ENCODE results near the gene TMEM44. TPM values are rescaled to one million over a fixed set of nuclear protein-coding genes. Genes with fewer than 3 reads are reported as not detected.
"Not testable (repeated sequence)": the region's sequence is repeated elsewhere in the genome, so short reads cannot be mapped to it uniquely, and the experiment has no call there.

The TMEM44 gene
- total RNA-seq, 1 donor from 2014 or later, result 16.0 TPM

DNA sequence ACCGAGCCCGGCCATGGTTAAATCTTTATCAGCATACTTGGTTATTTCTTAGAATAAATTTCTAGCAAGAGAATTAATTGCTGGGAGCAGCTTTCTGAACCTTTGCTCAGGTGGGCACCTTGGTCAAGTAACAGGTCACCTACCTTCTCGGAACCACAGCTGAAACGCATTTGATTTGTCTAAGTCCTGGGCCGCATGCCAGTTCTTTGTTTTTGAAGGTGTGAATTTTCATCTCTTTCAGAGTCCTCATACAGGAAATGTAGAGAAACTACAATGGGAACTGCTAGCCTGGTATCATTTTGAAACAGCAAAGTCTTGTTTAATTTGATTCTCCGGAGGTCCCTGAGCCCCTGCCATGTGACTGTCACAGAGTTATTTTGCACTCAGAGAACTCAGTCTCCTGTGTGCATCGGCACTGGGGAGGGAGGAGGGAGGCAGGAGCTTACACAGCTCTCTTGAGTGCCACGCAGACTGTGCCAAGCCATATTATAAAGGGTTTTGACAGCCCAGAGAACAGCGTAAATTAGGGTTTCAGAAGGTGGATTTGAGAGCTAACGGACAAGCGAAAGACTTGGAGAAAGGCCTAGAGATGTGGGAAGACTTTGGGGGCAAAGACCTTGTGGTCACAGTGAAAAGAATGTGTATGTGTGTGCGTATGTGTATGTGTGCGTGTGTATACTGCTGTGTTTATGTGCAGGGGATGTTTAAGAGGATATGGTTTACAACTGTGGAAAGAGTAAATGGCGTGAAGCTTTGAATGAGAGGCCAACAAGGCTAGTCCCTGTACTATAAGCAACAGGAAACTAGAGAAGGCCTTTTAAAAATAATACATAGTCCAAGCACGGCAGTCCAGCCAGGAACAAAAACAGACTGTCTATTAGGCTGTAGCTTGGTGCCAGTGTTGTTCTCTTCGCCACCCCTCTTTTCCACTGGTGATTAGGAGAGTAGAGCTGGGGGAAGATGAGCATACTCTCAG is 84.6 kb downstream of the TMEM44 start:
- TF ChIP-seq, protein P1, sequence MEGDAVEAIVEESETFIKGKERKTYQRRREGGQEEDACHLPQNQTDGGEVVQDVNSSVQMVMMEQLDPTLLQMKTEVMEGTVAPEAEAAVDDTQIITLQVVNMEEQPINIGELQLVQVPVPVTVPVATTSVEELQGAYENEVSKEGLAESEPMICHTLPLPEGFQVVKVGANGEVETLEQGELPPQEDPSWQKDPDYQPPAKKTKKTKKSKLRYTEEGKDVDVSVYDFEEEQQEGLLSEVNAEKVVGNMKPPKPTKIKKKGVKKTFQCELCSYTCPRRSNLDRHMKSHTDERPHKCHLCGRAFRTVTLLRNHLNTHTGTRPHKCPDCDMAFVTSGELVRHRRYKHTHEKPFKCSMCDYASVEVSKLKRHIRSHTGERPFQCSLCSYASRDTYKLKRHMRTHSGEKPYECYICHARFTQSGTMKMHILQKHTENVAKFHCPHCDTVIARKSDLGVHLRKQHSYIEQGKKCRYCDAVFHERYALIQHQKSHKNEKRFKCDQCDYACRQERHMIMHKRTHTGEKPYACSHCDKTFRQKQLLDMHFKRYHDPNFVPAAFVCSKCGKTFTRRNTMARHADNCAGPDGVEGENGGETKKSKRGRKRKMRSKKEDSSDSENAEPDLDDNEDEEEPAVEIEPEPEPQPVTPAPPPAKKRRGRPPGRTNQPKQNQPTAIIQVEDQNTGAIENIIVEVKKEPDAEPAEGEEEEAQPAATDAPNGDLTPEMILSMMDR (conservative IDR thresholded peaks at IDR 0.05; ENCODE audit: low read depth, low read length), result no peak
- H3K4me3 ChIP-seq (ENCODE audit: low read depth, low read length), result no peak overlapping the region
- no peak for DNase-seq (ENCODE audit: low read depth)

DNA sequence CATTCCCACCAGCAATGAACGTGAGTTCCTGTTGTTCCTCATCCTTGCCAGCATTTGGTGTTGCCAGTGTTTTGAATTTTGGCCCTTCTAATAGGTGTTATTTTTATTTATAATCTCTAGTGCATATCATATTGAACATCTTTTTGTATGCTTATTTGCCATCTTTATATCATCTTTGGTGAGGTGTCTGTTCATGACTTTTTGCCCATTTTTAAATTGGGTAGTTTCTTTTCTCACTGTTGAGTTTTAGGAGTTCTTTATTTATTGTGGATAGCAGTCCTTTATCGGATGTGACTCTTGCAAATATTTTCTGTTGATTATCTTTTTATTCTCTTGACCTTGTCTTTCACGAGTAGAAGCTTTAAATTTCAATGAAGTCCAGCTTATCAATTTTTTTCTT is 86.2 kb downstream of the TMEM44 start:
- TF ChIP-seq, protein P1 (conservative IDR thresholded peaks at IDR 0.05; ENCODE audit: low read depth, low read length), result no peak
- H3K4me3 ChIP-seq (ENCODE audit: low read depth, low read length), result no peak overlapping the region
- DNase-seq (ENCODE audit: low read depth), result no peak

DNA sequence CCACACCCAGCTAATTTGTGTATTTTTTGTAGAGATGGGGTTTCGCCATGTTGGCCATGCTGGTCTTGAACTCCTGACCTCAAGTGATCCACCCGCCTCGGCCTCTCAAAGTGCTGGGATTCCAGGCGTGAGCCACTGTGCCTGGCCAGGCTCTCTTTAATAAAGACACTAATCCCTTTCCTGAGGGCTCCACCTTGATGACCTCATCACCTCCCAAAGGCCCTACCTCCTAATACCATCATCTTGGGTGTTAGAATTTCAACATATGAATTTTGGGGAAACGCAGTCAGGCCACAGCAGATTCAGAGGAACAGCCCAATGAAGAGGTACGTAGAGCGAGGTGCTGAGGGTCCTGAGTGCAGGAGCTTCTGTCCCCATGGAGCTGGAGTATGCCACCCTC is 87.7 kb downstream of the TMEM44 start:
- DNase-seq (ENCODE audit: low read depth); H3K4me3 ChIP-seq (ENCODE audit: low read depth, low read length): not testable (repeated sequence)

DNA sequence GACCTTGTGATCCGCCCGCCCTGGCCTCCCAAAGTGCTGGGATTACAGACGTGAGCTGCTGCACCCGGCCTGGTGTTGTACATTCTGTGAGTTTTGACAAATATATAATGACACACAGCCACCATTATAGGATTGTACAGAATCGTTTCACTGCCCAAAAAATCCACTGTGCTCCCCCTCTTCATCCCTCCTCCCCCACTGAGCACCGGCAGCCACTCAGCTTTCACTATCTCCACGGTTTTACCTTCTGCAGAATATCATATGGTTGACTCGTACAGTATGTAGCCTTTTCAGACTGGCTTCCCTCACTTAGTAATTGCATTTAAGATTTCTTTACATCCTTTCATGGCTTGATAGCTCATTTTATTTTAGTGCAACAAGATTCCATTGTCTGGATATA is 89.7 kb downstream of the TMEM44 start:
- TF ChIP-seq, protein P1 (conservative IDR thresholded peaks at IDR 0.05; ENCODE audit: low read depth, low read length), result no peak

DNA sequence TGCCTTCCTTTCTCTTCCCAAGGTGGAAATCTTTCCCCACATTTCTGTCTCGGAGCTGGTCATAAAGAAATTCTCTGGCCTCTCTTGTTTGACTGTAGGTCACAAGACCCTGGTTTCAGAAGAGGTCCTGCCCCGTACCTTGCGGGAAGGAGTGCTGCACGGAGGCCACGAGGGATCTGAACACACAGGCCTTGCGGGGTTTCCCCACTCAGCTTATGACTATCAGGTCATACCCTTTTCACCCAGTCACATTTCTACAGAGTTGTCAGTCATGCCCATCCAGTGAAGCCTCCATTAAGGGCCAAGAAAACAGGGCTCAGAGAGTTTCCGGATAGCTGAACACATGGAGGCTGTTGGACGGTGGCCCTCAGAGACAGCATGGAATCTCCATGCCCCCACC is 91.7 kb downstream of the TMEM44 start:
- TF ChIP-seq, protein P1 (conservative IDR thresholded peaks at IDR 0.05; ENCODE audit: low read depth, low read length), result no peak
- H3K4me3 ChIP-seq (ENCODE audit: low read depth, low read length), result no peak overlapping the region
- no peak for DNase-seq (ENCODE audit: low read depth)

More for the DNA sequence above, 89.7 kb downstream of the TMEM44 start:
- H3K4me3 ChIP-seq (ENCODE audit: low read depth, low read length), result no peak overlapping the region
- no peak for DNase-seq (ENCODE audit: low read depth)

DNA sequence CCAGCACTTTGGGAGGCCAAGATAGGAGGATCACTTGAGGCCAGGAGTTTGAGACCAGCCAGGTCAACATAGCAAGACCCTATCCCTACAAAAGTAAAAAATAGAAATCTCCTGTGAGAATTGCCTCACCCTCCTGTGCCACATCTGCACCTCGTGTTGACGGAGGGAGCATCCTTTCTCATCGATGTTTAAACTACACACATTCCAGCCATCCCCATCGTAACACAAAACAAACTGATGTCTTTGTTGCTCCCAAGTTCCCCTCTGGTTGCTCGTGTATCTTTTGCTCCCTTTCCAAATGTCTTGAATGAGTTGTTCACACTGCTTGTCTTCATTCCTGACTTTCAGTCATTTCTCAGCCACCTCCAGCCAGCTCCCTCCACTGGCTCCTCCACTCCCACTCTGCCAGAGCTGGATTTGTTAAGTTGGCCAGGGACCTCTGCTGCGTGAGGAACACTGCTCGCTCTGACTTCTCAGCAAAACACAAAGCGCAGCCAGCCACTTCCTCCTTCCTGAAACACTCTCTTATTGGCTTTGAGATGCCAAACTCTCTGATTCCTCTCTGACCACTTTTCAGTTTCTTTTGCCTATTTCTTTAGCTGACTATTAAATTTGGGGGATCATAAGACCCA is 92.8 kb downstream of the TMEM44 start:
- TF ChIP-seq, protein P1 (conservative IDR thresholded peaks at IDR 0.05; ENCODE audit: low read depth, low read length), result no peak
- no peak for DNase-seq (ENCODE audit: low read depth)
- H3K4me3 ChIP-seq (ENCODE audit: low read depth, low read length), result no peak overlapping the region

DNA sequence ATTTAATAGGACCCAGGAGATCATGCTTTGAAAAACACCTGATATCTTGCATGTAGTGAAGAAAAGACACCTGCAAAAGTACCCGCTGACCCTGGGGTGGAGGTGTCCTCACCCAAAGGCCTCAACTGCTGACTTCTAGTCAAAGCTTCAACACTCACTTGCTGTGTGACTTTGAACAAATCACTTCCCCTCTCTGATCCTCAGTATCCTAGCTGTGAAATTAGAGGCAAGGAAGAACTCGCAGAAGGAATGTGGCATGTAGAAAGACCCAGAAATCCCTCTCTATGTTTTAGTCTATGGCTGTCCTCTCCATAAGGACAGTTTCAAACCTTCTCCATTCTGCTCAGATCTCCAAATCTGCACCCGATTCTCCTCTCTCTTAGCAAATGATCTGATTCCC is 93.7 kb downstream of the TMEM44 start:
- no peak for DNase-seq (ENCODE audit: low read depth)
- TF ChIP-seq, protein P1 (conservative IDR thresholded peaks at IDR 0.05; ENCODE audit: low read depth, low read length), result no peak
- H3K4me3 ChIP-seq (ENCODE audit: low read depth, low read length), result no peak overlapping the region

Measured in epithelial cell of proximal tubule (primary cell).